ENCODE results near the gene COL15A1.

- no peak for TF ChIP-seq POLR2AphosphoS5 (IDR thresholded peaks at IDR 0.05; ENCODE audit: low read depth)
- TF ChIP-seq GABPA (IDR thresholded peaks at IDR 0.05; ENCODE audit: low read depth): no peak
- TF ChIP-seq, protein P1, sequence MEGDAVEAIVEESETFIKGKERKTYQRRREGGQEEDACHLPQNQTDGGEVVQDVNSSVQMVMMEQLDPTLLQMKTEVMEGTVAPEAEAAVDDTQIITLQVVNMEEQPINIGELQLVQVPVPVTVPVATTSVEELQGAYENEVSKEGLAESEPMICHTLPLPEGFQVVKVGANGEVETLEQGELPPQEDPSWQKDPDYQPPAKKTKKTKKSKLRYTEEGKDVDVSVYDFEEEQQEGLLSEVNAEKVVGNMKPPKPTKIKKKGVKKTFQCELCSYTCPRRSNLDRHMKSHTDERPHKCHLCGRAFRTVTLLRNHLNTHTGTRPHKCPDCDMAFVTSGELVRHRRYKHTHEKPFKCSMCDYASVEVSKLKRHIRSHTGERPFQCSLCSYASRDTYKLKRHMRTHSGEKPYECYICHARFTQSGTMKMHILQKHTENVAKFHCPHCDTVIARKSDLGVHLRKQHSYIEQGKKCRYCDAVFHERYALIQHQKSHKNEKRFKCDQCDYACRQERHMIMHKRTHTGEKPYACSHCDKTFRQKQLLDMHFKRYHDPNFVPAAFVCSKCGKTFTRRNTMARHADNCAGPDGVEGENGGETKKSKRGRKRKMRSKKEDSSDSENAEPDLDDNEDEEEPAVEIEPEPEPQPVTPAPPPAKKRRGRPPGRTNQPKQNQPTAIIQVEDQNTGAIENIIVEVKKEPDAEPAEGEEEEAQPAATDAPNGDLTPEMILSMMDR (IDR thresholded peaks at IDR 0.05; ENCODE audit: insufficient read depth, low read length): no peak
- TF ChIP-seq REST (IDR thresholded peaks at IDR 0.05; ENCODE audit: insufficient replicate concordance, low read depth): no peak
Observed at GRCh38 chr9:98897745-98898144, 46.0 kb upstream of the COL15A1 start.
